SK-MEL-5 (cell line): ENCODE data around the gene PLEKHA8. TPM values are rescaled to one million over a fixed set of nuclear protein-coding genes. Genes with fewer than 3 reads are reported as not detected.

ENCODE experiments used
- DNase-seq: peaks from one replicate; pipeline ENCODE4 v3.0.0-alpha.2; 2016; ENCODE audit warnings: low read depth, low spot score
- in situ Hi-C: cut with HindIII; loops from 2 replicates; pipeline ENCODE4 v1.10.0; 2016; ENCODE audit warnings: low sequenced_read_pairs, high pct_unique_total_duplicates, low pct_unique_long_range_greater_than_20kb
- total RNA-seq: library from RNA; depleted of rRNA; stranded (reverse); fragments of >200 nt; shearing (Covaris generic); gene quantifications from 2 replicates; pipeline ENCODE4 v1.2.3, GENCODE V29; 2014

PLEKHA8 gene
- total RNA-seq, 1 experiment from 2014 or later = 18.6 TPM

DNA sequence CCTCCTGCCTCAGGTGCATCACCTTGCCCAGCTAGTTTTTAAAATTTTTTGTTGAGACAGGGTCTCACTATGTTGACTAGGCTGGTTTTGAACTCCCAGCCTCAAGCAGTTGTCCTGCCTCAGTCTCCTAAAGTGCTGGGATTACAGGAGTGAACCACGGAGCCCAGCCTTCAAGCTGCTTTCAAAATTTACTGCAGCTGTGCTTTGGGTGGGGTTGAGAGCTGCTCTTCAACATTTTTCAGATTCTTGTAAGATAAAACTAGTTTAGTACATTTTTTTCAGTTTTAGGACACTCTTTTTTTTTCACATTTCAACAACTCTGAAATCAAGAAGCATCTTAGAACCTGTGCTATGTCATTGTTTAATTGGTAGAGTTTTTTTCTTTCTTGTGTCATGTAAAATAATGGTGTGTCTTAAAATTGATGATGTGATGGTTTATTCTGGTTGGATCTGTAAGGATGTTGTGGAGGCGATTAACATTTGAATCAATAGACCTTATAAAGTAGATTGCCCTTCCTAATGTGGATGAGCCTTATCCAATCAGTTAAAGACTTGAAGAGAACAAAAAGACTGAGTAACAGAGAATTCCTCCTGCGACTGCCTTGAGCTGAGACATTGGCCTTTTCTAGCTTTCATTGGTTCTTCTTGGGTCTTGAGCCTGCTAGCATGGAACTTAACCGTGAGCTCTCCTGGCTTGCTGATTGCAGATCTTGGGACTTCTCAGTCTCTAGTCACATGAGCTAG lies 13.5 kb downstream of the PLEKHA8 start:
- in situ Hi-C loops = no loop called here
- DNase-seq = no peak

DNA sequence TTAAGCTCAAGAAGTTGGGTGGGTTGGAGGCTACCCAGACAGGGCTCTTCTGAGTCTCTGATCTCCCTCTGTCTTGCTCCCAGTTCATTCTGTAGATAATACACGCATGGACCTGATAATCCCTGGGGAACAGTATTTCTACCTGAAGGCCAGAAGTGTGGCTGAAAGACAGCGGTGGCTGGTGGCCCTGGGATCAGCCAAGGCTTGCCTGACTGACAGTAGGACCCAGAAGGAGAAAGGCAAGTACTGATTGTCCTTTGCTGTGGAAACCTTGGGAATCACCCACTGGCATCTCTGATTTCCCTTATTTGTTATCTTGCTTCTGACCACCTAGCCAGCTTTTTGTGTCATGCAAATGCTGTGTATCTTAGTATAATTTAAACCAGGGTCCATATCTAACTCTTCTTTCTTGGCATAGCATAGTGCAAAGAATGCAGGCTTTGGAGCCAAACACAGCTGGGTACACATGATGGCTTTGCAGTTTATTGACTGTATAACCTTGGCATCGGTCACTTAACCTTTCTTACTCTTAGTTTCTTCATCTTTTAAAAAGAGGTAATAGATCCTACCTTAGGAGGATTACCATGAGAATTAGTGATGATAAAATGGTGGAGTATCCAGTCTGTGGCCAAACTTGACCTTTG lies 18.0 kb downstream of the PLEKHA8 start:
- DNase-seq = no peak
- in situ Hi-C loops = no loop called here

DNA sequence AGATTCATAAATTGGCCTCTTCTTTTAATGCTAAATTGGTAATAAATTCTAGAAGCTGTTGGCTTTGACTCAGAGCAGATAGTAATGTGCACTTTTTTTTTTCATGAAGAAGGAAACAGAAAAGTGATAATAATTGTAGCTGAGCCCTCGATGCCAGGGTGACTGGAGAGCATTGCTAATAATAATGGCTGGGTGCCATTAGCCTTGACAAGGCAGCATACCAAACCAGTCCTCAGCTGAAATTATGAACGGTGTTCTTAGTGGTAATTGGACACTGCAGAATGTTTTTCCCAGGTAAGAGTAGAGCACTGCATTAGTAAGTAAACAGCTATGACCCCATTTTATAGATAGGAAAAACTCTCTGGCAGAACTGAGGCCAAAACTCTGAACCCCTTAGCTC lies 18.9 kb downstream of the PLEKHA8 start:
- in situ Hi-C loops = no loop called here

DNA sequence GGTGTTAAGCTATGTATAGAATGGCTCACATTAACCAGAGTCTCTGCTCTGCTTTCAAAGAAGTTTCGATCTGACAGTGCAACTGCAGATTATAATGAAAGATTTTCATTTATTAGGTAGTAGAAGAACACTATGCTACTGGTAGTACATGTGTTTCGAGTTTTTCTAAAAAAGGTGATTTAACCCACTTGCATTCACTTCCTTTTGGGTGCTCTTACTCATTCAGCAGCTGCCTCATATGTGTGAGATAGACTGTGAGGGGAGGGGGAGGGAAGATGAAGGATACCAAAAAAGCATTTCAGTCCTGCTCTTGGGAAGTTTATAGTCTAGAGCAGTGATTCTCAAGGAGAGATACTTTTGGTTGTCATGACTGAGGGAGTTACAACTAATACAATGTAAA lies 20.4 kb downstream of the PLEKHA8 start:
- no peak for DNase-seq
- in situ Hi-C loops = no loop called here

More for the DNA sequence above, 18.9 kb downstream of the PLEKHA8 start:
- no peak for DNase-seq

DNA sequence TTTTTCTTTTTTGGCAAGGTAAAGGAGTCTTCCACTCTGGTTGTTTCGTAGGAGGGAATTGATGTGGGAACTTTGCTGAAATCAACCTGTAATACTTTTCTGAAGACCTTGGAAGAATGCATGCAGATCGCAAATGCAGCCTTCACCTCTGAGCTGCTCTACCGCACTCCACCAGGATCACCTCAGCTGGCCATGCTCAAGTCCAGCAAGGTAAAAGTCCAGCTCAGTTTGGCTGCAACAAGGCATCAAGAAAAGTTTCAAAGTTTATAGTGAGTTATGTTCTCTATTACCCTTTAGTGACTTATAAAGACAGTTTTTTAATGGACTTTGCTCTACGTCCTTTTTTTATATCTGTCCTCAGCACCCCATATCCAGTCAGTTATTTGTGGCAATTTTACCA lies 21.0 kb downstream of the PLEKHA8 start:
- in situ Hi-C loops = no loop called here
- DNase-seq = no peak

DNA sequence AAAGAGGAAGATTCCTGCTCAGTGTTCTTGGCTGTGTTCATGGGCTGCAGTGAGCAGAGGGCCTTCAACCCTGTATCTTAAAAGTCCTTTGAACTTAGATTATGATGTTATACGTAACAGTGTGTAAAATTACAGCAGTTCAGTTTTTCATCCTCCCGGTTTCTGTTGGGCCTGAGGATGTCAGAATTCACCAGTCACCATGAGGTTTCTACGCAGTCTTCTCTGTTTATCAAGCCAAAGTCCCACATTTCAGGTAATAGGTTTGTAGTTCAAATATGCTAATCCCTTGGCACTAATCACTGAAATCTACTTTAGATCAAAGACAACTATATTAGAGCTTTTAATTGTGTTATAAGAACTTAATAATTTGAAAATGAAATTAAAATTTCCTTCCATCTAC lies 24.9 kb downstream of the PLEKHA8 start:
- in situ Hi-C loops = no loop called here
- no peak for DNase-seq

DNA sequence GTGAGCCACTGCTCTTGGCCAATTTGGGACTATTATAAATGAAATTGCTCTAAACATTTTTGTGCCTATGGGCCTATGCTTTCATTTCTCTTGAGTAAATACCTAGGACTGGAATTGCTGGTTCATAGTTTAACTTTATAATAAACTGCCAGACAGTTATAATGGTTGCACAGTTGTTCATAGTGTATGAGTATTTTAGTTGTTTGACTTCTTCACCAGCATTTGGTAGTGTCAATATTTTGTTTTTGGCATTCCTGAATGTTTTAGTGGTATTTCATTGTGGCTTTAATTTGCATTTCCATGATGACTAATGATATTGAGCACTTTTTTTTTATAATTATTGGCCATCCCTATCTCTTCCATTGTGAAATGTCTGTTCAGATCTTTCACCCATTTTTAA lies 29.5 kb downstream of the PLEKHA8 start:
- DNase-seq = no peak
- in situ Hi-C loops = no loop called here

DNA sequence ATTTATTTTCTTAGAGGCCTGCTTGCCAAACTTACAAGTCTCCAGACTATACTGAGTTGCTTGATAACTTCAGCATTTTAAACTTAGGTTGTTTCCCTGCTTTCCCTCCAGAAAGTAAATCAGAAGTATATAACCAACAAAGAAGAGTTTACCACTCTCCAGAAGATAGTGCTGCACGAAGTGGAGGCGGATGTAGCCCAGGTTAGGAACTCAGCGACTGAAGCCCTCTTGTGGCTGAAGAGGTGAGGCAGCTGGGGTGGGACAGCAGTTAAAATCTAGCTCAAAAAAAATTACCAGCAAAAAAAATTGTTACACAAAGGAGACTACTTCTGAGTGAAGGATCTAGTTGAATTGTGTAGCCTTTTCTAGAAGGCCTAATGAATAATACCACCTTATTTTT lies 33.6 kb downstream of the PLEKHA8 start:
- in situ Hi-C loops = loop anchor here (5.0 kb wide), 1 partner anchor 49 kb away; no protein-coding TSS in a partner anchor
- peak; percentile 70 for DNase-seq

DNA sequence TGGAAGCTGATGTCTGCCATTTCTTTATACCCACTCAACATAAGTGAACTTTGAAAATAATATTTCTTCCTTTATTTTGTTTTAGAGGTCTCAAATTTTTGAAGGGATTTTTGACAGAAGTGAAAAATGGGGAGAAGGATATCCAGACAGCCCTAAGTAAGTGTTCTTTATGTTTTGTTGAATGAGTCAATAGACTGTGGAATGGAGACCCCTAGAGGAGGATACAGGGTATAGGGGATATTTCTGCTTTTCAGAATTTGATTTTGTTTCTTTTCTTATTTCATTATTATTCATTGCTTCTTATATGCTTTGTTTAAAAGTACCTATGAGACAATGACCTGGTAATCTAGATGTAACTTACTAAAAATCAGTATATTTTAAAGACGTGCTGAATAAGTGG lies 34.4 kb downstream of the PLEKHA8 start:
- peak; percentile 71 for DNase-seq
- in situ Hi-C loops = loop anchor here (5.0 kb wide), 1 partner anchor 50 kb away; no protein-coding TSS in a partner anchor

DNA sequence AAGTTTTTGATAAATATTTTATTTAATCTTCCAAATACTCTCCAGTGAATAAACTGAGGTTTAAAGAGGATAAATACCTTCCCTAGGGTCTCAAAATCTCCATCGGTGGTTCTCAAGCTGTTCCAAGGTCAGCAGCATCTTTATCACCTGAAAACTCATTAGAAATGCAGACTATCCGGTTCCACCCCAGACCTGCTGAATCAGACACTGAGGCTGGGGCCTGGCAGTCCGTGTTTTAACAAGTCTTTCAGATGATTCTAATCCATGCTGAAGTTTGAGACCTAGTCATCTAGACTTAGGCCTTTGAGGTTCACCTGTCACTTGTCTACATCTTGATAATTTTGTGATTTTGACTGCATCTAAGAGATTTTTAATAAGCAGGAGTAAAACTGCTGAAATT lies 37.5 kb downstream of the PLEKHA8 start:
- DNase-seq = no peak
- in situ Hi-C loops = no loop called here

DNA sequence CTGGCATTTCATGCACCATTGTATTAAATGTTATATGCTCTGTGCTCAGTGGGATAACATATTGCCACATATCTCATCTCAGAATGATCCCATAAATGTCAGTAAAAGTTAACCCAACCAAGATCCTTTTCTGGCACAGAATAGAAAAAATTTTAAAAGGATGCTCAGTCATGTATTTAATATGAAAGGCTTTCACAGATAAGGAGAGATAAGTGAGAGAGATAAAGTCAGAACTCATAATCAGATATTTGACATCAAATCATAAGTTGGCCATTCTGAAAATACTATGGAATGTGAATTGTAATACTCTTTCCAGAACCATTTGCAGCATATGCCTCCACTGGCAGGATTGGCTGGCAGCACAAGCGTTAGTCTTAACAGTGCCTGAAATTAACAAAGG lies 38.5 kb downstream of the PLEKHA8 start:
- in situ Hi-C loops = no loop called here

DNA sequence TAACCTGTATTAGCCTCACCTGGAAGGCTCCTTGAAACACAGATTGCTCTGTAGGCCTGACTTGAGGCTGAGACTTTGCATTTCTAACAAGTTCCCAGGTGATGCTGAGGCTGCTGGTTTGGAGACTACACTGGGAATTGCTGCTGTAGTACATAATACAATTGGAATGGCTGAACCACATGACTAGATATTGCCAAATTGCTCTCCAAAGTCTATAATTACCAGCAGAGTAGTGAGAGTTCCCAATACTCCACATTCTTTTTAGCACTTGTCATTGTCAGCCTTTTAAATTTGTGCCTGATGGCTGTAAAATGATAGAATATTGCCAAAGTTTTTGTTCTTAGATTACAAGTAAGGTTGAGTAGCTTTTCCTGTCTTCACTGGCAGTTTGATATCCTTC lies 39.9 kb downstream of the PLEKHA8 start:
- in situ Hi-C loops = no loop called here
- DNase-seq = no peak

More for the DNA sequence above, 38.5 kb downstream of the PLEKHA8 start:
- DNase-seq = no peak

DNA sequence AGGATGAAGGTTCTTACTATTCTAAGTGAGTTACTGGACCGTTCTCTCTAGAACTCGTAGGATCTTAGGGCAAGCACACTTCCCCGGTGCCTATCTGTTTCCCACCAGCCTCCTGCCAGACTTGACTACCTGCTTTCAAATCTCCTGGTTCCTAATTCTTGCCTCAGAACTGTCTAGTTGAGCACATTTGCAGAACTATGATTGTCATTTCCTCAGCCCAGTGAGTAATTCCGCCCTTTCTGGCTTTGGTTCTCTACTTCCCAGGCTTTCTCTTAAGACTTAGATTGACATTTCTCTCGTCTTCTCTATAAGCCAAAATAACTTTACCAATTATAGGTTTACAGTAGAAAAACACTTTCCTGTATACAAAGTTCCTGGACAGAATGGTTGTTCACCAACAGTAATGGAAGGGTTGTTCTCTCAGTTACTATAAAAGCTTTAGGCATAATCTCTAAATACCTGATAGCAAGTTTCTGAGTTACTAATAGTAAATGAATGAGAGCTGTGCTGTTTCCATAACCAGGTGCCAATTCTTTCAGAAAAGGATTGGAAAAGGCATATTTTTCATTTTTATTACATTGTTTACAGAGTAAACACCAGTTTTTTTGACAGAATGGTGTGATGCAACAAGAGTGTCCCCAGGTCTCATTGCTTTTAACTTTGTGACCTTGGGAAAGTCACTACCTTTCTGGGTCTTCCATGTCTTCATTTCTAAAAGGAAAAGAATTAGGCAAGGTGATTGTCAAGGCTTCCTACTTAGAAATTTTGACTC lies 41.1 kb downstream of the PLEKHA8 start:
- in situ Hi-C loops = no loop called here
- DNase-seq = no peak

DNA sequence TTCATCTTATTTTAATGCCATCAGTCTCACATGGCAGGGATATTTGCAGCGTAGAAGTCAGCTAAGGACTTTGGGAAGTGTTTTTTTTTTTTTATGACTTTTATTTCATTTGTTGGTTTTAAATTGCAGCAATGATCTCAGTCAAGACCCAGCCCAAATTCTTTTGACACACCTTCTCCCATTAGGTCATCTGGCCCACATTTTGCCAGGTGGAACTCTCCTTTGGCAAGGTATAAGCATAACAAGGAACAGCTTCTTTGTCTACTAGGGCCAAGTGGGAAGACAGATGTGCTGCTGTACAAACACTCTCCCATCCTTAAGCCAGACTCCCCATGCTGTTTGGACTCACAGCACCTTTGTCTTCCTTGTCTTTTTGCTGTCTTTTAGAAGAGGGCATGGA lies 41.8 kb downstream of the PLEKHA8 start:
- in situ Hi-C loops = no loop called here
- DNase-seq = no peak

DNA sequence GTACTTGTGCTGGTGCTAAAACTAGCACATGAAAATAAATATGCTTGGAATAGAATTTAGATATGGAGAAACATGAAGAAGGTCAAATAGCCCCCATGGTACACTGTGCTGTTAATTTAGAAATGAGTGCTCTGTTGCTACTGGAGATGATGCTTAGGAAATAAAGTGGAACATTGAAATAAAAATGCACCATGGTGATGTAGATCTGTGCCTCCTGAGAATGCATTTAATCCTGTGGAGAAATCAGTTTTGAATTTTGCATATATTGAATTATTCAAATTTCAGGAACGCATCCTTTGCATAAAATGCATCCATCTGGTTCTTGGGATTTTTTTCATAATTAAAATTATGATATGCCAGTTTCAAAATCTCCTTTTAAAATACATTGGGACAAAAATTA lies 44.5 kb downstream of the PLEKHA8 start:
- in situ Hi-C loops = no loop called here
- no peak for DNase-seq

DNA sequence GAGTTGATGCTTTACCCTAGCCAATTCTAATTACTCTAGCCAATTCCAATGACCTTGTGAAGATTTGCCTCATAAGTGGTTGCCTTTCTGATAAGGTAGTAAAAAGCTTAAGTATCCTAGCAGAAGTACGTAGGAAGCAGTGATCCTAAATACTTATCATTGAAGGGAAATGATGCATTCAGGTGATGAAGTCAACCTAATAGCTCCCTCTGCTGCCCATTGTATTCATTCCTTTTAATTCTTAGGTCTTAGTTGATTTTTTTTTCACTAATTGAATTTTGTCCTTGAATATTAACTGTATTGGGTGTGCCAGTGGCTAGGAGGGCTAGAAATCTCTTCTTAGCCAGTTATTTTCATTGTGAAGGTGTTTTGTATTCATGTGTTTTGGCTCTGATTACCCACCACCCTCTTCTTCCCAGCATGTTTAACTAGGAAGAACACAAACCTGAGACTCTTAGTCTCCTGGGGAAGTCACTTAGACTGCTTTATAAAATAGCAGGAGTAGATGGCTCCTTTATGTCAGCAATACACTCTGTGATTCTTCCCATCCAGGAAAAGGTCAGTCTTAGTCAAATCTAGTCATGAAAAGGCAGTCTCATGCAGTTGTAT lies 46.3 kb downstream of the PLEKHA8 start:
- DNase-seq = peak; percentile 69
- in situ Hi-C loops = no loop called here

DNA sequence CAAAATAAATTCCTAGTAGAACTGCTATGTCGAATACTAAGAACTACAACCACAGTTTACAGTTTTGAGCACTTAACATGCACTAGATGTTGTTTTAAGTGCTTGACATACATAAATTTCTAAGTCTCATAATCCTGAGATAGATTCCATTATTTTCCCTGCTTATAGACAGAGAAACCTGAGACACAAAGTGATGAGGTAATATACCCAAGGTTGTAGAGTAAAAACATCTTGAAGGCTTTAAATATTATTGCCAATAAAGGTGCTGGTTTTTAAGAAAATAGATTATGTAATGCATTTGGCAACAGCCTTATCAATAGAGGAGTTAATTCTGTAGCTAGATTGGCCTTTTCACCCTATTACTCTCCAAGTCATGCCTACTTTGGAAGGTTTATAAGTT lies 48.2 kb downstream of the PLEKHA8 start:
- no peak for DNase-seq
- in situ Hi-C loops = no loop called here

DNA sequence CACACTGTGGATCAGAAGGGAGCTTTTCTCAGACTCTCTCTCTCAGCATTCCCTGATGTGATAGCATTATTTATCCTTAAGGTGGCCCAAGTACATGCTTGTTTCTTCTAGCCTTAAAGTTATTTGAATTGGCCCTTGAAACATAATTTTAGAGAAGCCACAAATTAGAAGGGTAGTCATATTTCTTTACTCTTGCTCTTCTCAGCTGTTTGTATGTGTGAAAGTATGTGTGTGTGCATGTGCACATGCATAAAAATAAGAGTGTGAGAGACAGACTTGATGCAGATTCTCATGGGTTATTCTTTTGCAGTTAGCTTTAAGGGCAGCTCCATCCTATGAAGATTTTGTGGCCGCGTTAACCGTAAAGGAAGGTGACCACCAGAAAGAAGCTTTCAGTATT lies 50.1 kb downstream of the PLEKHA8 start:
- in situ Hi-C loops = no loop called here
- no peak for DNase-seq
